ENCODE results near the gene NPR3. TPM values are rescaled to one million over a fixed set of nuclear protein-coding genes. Genes with fewer than 3 reads are reported as not detected.

Gene NPR3
- polyA plus RNA-seq, 1 of the 3 experiments (the other 2 are of a cell fraction): 35.8 TPM

- no peaks in the 10 kb centered on the region for H3K4me1 ChIP-seq (ENCODE audit: control insufficient read depth in 1 of 2, insufficient read depth in 2 of 2, low read depth in 1 of 2, low read length in 1 of 2)
- TF ChIP-seq TEAD4 (IDR thresholded peaks at IDR 0.05; ENCODE audit: borderline replicate concordance, insufficient read depth) (no peak), RXRA (IDR thresholded peaks at IDR 0.05; ENCODE audit: borderline replicate concordance, low read depth) (no peak)
- H3K27ac ChIP-seq (ENCODE audit: low read depth in 2 of 2, low read length in 1 of 2): no peak overlapping the region
- no peak overlapping the region for H3K4me2 ChIP-seq
- peaks cover 17% of the 10 kb centered on the region for H3K9me3 ChIP-seq
- H3K9ac ChIP-seq: no peak overlapping the region
- ChIA-PET CTCF (interaction anchor here (1.6 kb wide), 1 partner anchor 11 kb away, joined by 4 read pairs; no protein-coding TSS in a partner anchor), POLR2A (no interaction called here)
- WGBS (ENCODE audit: low lambda C conversion rate): 61% methylated on average over 2 of the region's 2 CpGs
- peaks cover 16% of the 10 kb centered on the region for H3F3A ChIP-seq (replicated peaks; ENCODE audit: insufficient read depth)
- H3K4me3 ChIP-seq (ENCODE audit: low read depth in 2 of 2, low read length in 1 of 2): no peak overlapping the region
- no peak overlapping the region for H2AFZ ChIP-seq (ENCODE audit: low read depth)
- H4K20me1 ChIP-seq (ENCODE audit: insufficient read depth): peaks cover 23% of the 10 kb centered on the region
- H3K36me3 ChIP-seq (replicated peaks in 1 of 2; ENCODE audit: control insufficient read depth in 1 of 2, insufficient read depth in 2 of 2, low read length in 1 of 2): peaks cover 2 to 94% of the 10 kb centered on the region in 2 experiments
- H3K27me3 ChIP-seq (ENCODE audit: insufficient read depth): no peaks in the 10 kb centered on the region
- no peak for DNase-seq
- H3K79me2 ChIP-seq (ENCODE audit: insufficient read depth): peaks cover 99% of the 10 kb centered on the region
- H3K9me2 ChIP-seq: no peaks in the 10 kb centered on the region
Measured at GRCh38 chr5:32720300-32720699, 9.2 kb downstream of the NPR3 start.

- no peak overlapping the region for H3K4me3 ChIP-seq (ENCODE audit: low read depth in 2 of 2, low read length in 1 of 2)
- H4K20me1 ChIP-seq (ENCODE audit: insufficient read depth): peaks cover 23% of the 10 kb centered on the region
- no peak overlapping the region for H3K9ac ChIP-seq
- H3K9me2 ChIP-seq: no peaks in the 10 kb centered on the region
- H3K79me2 ChIP-seq (ENCODE audit: insufficient read depth): peaks cover 98% of the 10 kb centered on the region
- H3F3A ChIP-seq (replicated peaks; ENCODE audit: insufficient read depth): peaks cover 13% of the 10 kb centered on the region
- POLR2A ChIA-PET: no interaction called here
- TF ChIP-seq TEAD4 (IDR thresholded peaks at IDR 0.05; ENCODE audit: borderline replicate concordance, insufficient read depth): no peak
- no peaks in the 10 kb centered on the region for H3K27me3 ChIP-seq (ENCODE audit: insufficient read depth)
- CTCF ChIA-PET: no interaction called here
- H3K4me1 ChIP-seq (ENCODE audit: control insufficient read depth in 1 of 2, insufficient read depth in 2 of 2, low read depth in 1 of 2, low read length in 1 of 2): no peaks in the 10 kb centered on the region
- no peak overlapping the region for H3K4me2 ChIP-seq
- no peak overlapping the region for H3K27ac ChIP-seq (ENCODE audit: low read depth in 2 of 2, low read length in 1 of 2)
- H2AFZ ChIP-seq (ENCODE audit: low read depth): no peak overlapping the region
- peaks cover 7 to 95% of the 10 kb centered on the region in 2 experiments for H3K36me3 ChIP-seq (replicated peaks in 1 of 2; ENCODE audit: control insufficient read depth in 1 of 2, insufficient read depth in 2 of 2, low read length in 1 of 2)
- DNase-seq: no peak
- peaks cover 17% of the 10 kb centered on the region for H3K9me3 ChIP-seq
Measured at GRCh38 chr5:32721626-32722025, 10.5 kb downstream of the NPR3 start.

- H3K9me2 ChIP-seq: no peaks in the 10 kb centered on the region
- ChIA-PET POLR2A (no interaction called here), CTCF (no interaction called here)
- H3K4me3 ChIP-seq (ENCODE audit: low read depth in 2 of 2, low read length in 1 of 2): no peak overlapping the region
- H3K9ac ChIP-seq: no peak overlapping the region
- no peak overlapping the region for H2AFZ ChIP-seq (ENCODE audit: low read depth)
- no peak for DNase-seq
- H3K4me2 ChIP-seq: peak overlapping the region; percentile 10; the same call in 1 of the 2 replicates
- no peaks in the 10 kb centered on the region for H3K27me3 ChIP-seq (ENCODE audit: insufficient read depth)
- TF ChIP-seq GATA2 (CRISPR knock-in tag; IDR thresholded peaks at IDR 0.05) (no peak), CHD2 (IDR thresholded peaks at IDR 0.05; ENCODE audit: low read length, partially characterized antibody) (no peak), RXRA (IDR thresholded peaks at IDR 0.05; ENCODE audit: borderline replicate concordance, low read depth) (no peak), EZH2phosphoT487 (IDR thresholded peaks at IDR 0.05; ENCODE audit: borderline replicate concordance, low read depth) (no peak), POLR2AphosphoS5 (IDR thresholded peaks at IDR 0.05; ENCODE audit: low read depth, low read length) (no peak), CTCF (IDR thresholded peaks at IDR 0.05) (no peak), IRF3 (IDR thresholded peaks at IDR 0.05; ENCODE audit: low read depth, low read length) (no peak), MXI1 (IDR thresholded peaks at IDR 0.05; ENCODE audit: low read depth, low read length) (no peak), SMC3 (IDR thresholded peaks at IDR 0.05; ENCODE audit: low read depth, low read length) (no peak), RAD21 (IDR thresholded peaks at IDR 0.05; ENCODE audit: low read length) (no peak)
- H3F3A ChIP-seq (replicated peaks; ENCODE audit: insufficient read depth): peaks cover 25% of the 10 kb centered on the region
- H4K20me1 ChIP-seq (ENCODE audit: insufficient read depth): peaks cover 23% of the 10 kb centered on the region
- H3K36me3 ChIP-seq (replicated peaks in 1 of 2; ENCODE audit: control insufficient read depth in 1 of 2, insufficient read depth in 2 of 2, low read length in 1 of 2): peaks cover 7 to 97% of the 10 kb centered on the region in 2 experiments
- no peak overlapping the region for H3K27ac ChIP-seq (ENCODE audit: low read depth in 2 of 2, low read length in 1 of 2)
- no peaks in the 10 kb centered on the region for H3K4me1 ChIP-seq (ENCODE audit: control insufficient read depth in 1 of 2, insufficient read depth in 2 of 2, low read depth in 1 of 2, low read length in 1 of 2)
- 28% methylated on average over 7 of the region's 7 CpGs for WGBS (ENCODE audit: low lambda C conversion rate)
- H3K79me2 ChIP-seq (ENCODE audit: insufficient read depth): peaks cover 97% of the 10 kb centered on the region
- H3K9me3 ChIP-seq: peaks cover 20% of the 10 kb centered on the region
Measured at GRCh38 chr5:32722957-32723356, 11.8 kb downstream of the NPR3 start.
